Keratinocyte (primary cell): Measurements from ENCODE around the gene HTRA3.

Experiments used
- EZH2 ChIP-seq: IDR thresholded peaks from one replicate; pipeline ENCODE4 v1.6.1; 2012; ENCODE audit warnings: inconsistent platforms, mild to moderate bottlenecking, low read length, moderate library complexity
- TF ChIP-seq, protein P1 (sequence below), 3 experiments: IDR thresholded peaks in 1 of 3; conservative IDR thresholded peaks in 1 of 3; optimal IDR thresholded peaks in 1 of 3; 2 replicates in 2 of 3; 3 replicates in 1 of 3; pipeline versions ENCODE3 to v1.5.1; 2011; ENCODE audit warnings: low read length in 3 of 3, mild to moderate bottlenecking in 3 of 3, moderate library complexity in 2 of 3, control low read depth in 1 of 3, inconsistent platforms in 1 of 3; ENCODE audit not compliant: insufficient read depth in 2 of 3; ENCODE audit errors: extremely low read depth in 1 of 3

DNA sequence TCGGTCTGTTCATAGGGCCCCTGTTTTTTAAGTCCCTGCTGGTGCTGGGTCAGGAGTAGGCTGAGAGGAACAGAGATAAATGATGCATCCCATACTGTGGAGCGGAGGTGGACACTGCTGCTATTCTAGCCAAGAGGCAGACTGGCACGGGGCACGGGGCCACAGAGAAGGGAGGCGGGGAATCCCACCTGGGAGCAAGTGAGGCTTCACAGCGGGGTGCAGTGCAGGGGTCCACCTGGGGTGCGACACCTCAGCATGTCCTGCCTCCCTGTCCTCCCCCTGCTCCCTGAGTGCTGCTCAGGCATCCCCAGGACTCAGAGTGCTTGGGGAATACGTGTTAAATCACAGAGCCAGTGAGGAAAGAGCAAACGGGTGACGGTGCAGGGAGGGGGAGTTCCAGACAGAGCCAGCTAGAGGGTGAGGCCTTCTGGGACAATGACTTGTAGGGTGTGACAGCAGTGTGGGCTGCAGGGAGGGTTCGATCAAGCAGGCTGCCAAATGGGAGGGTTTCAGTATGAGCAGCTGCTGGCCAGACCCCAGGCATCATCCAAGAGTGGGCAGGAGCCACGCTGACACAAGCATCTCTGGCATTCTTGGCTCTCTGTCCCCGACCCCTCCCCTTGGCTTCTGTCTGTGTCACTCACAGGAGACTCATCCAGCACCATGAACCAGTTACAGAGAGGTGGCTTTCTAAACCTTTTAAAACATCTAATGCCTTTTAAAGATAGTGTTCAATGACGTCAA is 13.7 kb upstream of the HTRA3 start:
- TF ChIP-seq, protein P1, sequence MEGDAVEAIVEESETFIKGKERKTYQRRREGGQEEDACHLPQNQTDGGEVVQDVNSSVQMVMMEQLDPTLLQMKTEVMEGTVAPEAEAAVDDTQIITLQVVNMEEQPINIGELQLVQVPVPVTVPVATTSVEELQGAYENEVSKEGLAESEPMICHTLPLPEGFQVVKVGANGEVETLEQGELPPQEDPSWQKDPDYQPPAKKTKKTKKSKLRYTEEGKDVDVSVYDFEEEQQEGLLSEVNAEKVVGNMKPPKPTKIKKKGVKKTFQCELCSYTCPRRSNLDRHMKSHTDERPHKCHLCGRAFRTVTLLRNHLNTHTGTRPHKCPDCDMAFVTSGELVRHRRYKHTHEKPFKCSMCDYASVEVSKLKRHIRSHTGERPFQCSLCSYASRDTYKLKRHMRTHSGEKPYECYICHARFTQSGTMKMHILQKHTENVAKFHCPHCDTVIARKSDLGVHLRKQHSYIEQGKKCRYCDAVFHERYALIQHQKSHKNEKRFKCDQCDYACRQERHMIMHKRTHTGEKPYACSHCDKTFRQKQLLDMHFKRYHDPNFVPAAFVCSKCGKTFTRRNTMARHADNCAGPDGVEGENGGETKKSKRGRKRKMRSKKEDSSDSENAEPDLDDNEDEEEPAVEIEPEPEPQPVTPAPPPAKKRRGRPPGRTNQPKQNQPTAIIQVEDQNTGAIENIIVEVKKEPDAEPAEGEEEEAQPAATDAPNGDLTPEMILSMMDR (optimal IDR thresholded peaks at IDR 0.05 in 1 of 3, IDR thresholded peaks at IDR 0.05 in 1 of 3, conservative IDR thresholded peaks at IDR 0.05 in 1 of 3; ENCODE audit: extremely low read depth in 1 of 3, insufficient read depth in 2 of 3, low read length in 3 of 3) = no peak
- no peak for TF ChIP-seq EZH2
